Measurements from ENCODE around the gene ENPP7.
"Not testable (repeated sequence)": the region's sequence is repeated elsewhere in the genome, so short reads cannot be mapped to it uniquely, and the experiment has no call there.

ENPP7 gene

GRCh38 chr17:79743614-79744013, 12.9 kb downstream of the ENPP7 start:
- in situ Hi-C loops (cut with HindIII; ENCODE audit: low pct_ligation_motif_present, low pct_unique_long_range_greater_than_20kb, low sequenced_read_pairs), result no loop called here
- no peak for DNase-seq

GRCh38 chr17:79745641-79746105, 14.9 kb downstream of the ENPP7 start:
- in situ Hi-C loops (cut with HindIII; ENCODE audit: low pct_ligation_motif_present, low pct_unique_long_range_greater_than_20kb, low sequenced_read_pairs), result no loop called here
- no peak for DNase-seq

GRCh38 chr17:79746889-79747507, 16.3 kb downstream of the ENPP7 start:
- in situ Hi-C loops (cut with HindIII; ENCODE audit: low pct_ligation_motif_present, low pct_unique_long_range_greater_than_20kb, low sequenced_read_pairs), result no loop called here
- DNase-seq, result no peak

DNA sequence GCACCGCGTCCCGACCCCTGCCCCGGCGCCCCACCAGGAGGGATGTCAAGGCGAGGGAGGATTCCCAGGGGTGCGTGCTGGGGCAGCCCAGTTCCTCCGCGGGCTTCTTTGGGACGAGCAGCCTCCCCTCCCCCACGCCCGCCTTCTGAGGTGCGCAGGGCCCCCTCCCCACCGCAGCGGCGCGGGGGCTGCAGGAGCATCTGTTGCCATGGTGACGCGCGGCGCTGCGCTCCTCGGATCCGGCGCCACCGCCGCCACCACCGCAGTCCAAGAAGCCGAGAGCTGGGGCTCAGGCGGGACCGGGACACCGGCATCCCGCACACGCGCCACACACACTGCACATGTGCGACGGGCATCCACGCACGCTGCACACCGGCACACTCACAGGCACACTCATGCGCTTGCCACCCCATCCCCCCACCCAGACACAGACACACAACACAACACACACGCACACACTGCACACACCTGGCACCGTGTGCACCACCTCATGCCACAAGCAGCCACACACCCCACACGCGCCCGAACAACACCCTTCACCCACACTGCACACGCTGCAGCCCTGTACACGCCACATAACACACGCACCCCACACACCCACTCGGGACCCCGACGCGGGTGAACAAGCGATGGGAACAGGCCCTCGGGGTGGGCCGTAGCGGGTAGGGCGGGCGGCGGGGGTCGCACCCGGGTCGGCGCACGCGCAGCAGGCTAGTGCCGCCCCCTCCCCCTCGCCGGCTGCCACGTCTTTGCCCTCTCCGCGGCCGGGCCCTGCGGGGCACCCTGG, 17.0 kb downstream of the ENPP7 start:
- in situ Hi-C loops (cut with HindIII; ENCODE audit: low pct_ligation_motif_present, low pct_unique_long_range_greater_than_20kb, low sequenced_read_pairs), result no loop called here
- no peak for DNase-seq

- no peak for DNase-seq
- in situ Hi-C loops (cut with HindIII; ENCODE audit: low pct_ligation_motif_present, low pct_unique_long_range_greater_than_20kb, low sequenced_read_pairs), result no loop called here
Observed at GRCh38 chr17:79748295-79749099, 17.8 kb downstream of the ENPP7 start.

- DNase-seq, result peak; percentile 57
- in situ Hi-C loops (cut with HindIII; ENCODE audit: low pct_ligation_motif_present, low pct_unique_long_range_greater_than_20kb, low sequenced_read_pairs), result no loop called here
Observed at GRCh38 chr17:79749156-79749815, 18.5 kb downstream of the ENPP7 start.

DNA sequence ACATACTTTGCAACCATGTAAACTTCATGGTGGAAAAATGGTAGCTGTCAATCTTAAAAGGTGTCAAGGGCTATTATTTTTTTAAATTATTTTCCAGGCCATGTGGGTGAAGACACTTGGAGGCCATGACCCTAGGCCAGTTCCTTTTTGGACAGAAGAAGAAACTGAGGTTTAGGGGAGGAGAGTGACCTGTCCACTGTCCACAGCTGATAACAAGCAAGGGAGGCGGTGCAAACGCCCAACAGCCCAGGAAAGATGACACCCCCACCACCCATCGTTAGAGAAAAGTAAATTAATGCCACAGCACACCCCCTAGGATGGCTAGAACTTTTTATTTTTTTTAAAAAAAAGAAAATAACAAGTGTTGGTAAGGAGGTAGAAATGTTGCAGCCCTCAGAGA, 19.2 kb downstream of the ENPP7 start:
- in situ Hi-C loops (cut with HindIII; ENCODE audit: low pct_ligation_motif_present, low pct_unique_long_range_greater_than_20kb, low sequenced_read_pairs), result no loop called here
- no peak for DNase-seq

GRCh38 chr17:79750650-79751545, 20.2 kb downstream of the ENPP7 start:
- no peak for DNase-seq
- in situ Hi-C loops (cut with HindIII; ENCODE audit: low pct_ligation_motif_present, low pct_unique_long_range_greater_than_20kb, low sequenced_read_pairs), result no loop called here

DNA sequence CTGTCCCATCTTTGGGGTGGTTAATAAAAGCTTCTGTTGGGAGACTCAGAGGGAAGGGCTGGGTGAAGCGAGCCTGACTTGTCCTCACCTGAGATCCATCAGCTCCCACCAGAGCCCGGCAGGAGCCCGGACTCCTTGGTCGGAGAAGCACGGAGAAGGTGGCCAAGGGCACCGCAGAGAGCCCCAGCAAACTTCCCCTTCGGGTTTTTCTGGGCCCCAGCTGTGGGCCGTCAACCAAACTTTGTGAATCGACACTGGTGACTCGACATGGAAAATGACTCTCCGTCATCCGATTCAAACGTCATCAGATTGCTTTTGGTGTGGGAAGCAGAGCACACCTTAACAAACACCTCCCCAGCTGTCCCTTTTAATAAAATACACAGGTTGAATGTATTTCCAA, 21.4 kb downstream of the ENPP7 start:
- in situ Hi-C loops (cut with HindIII; ENCODE audit: low pct_ligation_motif_present, low pct_unique_long_range_greater_than_20kb, low sequenced_read_pairs), result no loop called here
- no peak for DNase-seq

- no peak for DNase-seq
- in situ Hi-C loops (cut with HindIII; ENCODE audit: low pct_ligation_motif_present, low pct_unique_long_range_greater_than_20kb, low sequenced_read_pairs), result no loop called here
Observed at GRCh38 chr17:79754370-79754769, 23.6 kb downstream of the ENPP7 start.

- DNase-seq; in situ Hi-C loops (cut with HindIII; ENCODE audit: low pct_ligation_motif_present, low pct_unique_long_range_greater_than_20kb, low sequenced_read_pairs): not testable (repeated sequence)
Observed at GRCh38 chr17:79754903-79755302, 24.2 kb downstream of the ENPP7 start.

GRCh38 chr17:79755591-79755990, 24.8 kb downstream of the ENPP7 start:
- DNase-seq, result no peak
- in situ Hi-C loops (cut with HindIII; ENCODE audit: low pct_ligation_motif_present, low pct_unique_long_range_greater_than_20kb, low sequenced_read_pairs), result no loop called here

GRCh38 chr17:79757140-79757745, 26.5 kb downstream of the ENPP7 start:
- DNase-seq, result no peak
- in situ Hi-C loops (cut with HindIII; ENCODE audit: low pct_ligation_motif_present, low pct_unique_long_range_greater_than_20kb, low sequenced_read_pairs), result no loop called here

DNA sequence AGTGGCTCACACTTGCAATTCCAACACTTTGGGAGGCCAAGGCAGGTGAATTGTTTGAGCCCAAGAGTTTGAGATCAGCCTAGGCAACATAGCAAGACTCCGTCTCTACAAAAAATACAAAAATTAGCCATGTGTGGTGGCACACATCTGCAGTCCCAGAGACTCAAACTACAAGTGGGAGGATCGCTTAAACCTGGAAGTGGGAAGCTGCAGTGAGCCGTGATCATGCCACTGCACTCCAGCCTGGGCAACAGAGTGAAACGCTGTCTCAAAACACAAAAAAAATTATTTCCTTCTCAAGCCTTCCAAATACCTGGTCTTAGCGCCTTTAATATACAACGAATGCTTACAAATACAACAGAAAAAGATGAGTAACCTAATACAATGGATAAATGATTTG, 27.5 kb downstream of the ENPP7 start:
- in situ Hi-C loops (cut with HindIII; ENCODE audit: low pct_ligation_motif_present, low pct_unique_long_range_greater_than_20kb, low sequenced_read_pairs), result no loop called here
- no peak for DNase-seq

DNA sequence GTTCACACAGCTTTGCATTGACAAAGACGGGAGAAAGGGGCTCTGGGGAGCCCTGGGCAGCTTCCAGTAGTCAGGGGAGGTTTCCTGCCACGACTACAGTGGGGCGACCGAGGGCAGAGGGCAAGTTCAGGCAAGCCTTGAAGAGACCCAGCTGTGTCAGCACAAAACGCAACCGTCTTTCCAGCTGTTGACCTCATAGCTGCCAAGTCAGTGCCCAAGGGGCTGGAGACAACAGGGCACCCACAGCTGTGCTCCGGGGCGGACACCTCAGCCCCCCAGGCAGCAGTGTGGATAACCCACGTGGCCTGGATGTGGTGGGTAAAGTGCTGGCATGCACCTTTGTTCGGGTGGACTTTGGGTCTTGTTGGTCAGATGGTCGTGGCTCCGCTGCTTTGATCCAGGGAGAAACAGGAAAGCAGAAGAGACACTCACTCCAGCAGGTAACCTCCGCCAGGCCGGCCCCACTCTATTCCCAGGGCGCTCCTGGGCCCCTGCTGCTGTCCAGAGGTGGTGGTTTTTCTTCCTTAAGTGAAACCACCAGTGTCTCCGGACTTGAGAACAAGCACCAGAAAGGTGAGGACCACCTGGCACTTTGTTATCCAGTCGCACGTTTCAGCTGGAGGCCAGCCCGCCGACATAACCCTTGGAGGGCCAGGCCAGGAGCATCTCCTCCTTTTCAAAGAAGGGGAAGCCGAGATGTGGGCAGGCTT, 29.6 kb downstream of the ENPP7 start:
- in situ Hi-C loops (cut with HindIII; ENCODE audit: low pct_ligation_motif_present, low pct_unique_long_range_greater_than_20kb, low sequenced_read_pairs), result no loop called here

DNA sequence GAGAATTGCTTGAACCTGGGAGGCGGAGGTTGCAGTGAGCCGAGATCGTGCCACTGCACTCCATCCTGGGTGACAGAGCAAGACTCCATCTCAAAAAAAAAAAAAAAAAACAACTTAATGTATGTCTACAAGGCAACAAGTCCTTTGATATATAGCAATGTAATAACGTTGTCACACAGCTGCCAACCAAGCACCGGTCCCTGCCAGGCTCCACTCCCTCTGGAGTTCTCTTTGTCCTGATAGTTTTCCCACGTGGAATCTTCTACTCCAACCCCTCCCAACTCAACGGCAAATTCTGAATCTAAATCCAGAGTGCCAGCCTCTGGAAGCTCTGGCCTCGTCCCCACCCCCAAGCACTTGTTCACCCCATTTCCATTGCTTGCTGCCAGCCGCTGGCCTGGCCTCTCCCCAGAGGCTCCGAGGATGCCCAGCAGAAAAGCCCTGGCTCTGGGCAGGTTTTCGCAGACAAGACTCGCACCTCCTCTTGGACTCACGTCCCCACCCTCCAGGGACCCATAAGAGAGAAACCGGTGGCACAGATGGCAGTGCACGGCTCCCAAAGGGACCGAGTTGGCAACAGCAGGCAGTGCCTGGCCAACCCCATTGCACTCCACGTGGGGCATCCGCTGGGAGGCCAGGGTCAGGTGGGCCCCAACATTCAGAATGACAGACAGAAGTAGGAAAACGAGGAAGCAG, 31.3 kb downstream of the ENPP7 start:
- DNase-seq, result no peak
- in situ Hi-C loops (cut with HindIII; ENCODE audit: low pct_ligation_motif_present, low pct_unique_long_range_greater_than_20kb, low sequenced_read_pairs), result no loop called here

More for the DNA sequence above, 29.6 kb downstream of the ENPP7 start:
- DNase-seq, result no peak
